CD4-positive, alpha-beta T cell treated with Interleukin-21 for 1 hour (primary cell): ENCODE data around the gene SKAP1.
A peak's percentile ranks its signal among the peaks of the same experiment; 100 is the strongest.

Experiments
- DNase-seq: peaks from one replicate; pipeline ENCODE4 v3.0.0-alpha.2; 2020

Gene SKAP1

GRCh38 chr17:48129981-48130380 lies 300.0 kb downstream of the SKAP1 start:
- DNase-seq = no peak

- DNase-seq = no peak
Measured at GRCh38 chr17:48128400-48128799, 301.6 kb downstream of the SKAP1 start.

GRCh38 chr17:48127371-48128051 lies 302.5 kb downstream of the SKAP1 start:
- no peak for DNase-seq

GRCh38 chr17:48126532-48126850 lies 303.5 kb downstream of the SKAP1 start:
- DNase-seq = no peak

- no peak for DNase-seq
Measured at GRCh38 chr17:48125829-48126531, 304.0 kb downstream of the SKAP1 start.

GRCh38 chr17:48123776-48124388 lies 306.1 kb downstream of the SKAP1 start:
- DNase-seq = no peak

- DNase-seq = no peak
Measured at GRCh38 chr17:48123111-48123510, 306.9 kb downstream of the SKAP1 start.

GRCh38 chr17:48122665-48123045 lies 307.4 kb downstream of the SKAP1 start:
- no peak for DNase-seq

GRCh38 chr17:48121923-48122664 lies 307.9 kb downstream of the SKAP1 start:
- DNase-seq = no peak

GRCh38 chr17:48113201-48113676 lies 316.8 kb downstream of the SKAP1 start:
- DNase-seq = peak; percentile 58

- no peak for DNase-seq
Measured at GRCh38 chr17:48111937-48112241, 318.1 kb downstream of the SKAP1 start.

GRCh38 chr17:48110761-48111160 lies 319.3 kb downstream of the SKAP1 start:
- DNase-seq = no peak

GRCh38 chr17:48107137-48108055 lies 322.6 kb downstream of the SKAP1 start, which contains the start of gene SNX11:
Gene SNX11 (plus strand): TSS chr17:48107766. CDS start chr17:48112044, 4,278 bp downstream.
- peak; percentile 94 for DNase-seq

- no peak for DNase-seq
Measured at GRCh38 chr17:48106802-48107136, 323.2 kb downstream of the SKAP1 start.

- DNase-seq = no peak
Measured at GRCh38 chr17:48104440-48104839, 325.6 kb downstream of the SKAP1 start.

GRCh38 chr17:48102798-48103715 lies 327.0 kb downstream of the SKAP1 start:
- peak; percentile 64 for DNase-seq

GRCh38 chr17:48102043-48102750 lies 327.8 kb downstream of the SKAP1 start:
- DNase-seq = no peak

- DNase-seq = peak; percentile 95
Measured at GRCh38 chr17:48101012-48101720, 328.8 kb downstream of the SKAP1 start, which contains the start of gene CBX1. Gene CBX1 (minus strand): TSS chr17:48101478. CDS start chr17:48077004, 24,474 bp downstream.

GRCh38 chr17:48100591-48101011 lies 329.4 kb downstream of the SKAP1 start:
- no peak for DNase-seq

- no peak for DNase-seq
Measured at GRCh38 chr17:48100160-48100559, 329.9 kb downstream of the SKAP1 start.
